Measurements from ENCODE around the gene E2F6. TPM values are rescaled to one million over a fixed set of nuclear protein-coding genes. Genes with fewer than 3 reads are reported as not detected.

E2F6 gene
- total RNA-seq, 1 donor from 2014 or later = 12.0 TPM

GRCh38 chr2:11396021-11396420 lies 69.9 kb downstream of the E2F6 start:
- intact Hi-C loops (cut with micrococcal nuclease) = no loop called here

- intact Hi-C loops (cut with micrococcal nuclease) = no loop called here
Observed at GRCh38 chr2:11395389-11395788, 70.6 kb downstream of the E2F6 start.

Other genes starting within 250 kb of the E2F6 start
- gene ROCK2, start 121.5 kb downstream of the E2F6 start, total RNA-seq = 18.8 and 19.3 TPM in 2 replicates
- gene GREB1, start 67.9 kb upstream of the E2F6 start, total RNA-seq = 0.12 and 0.27 TPM in 2 replicates
- gene NTSR2, start 204.0 kb upstream of the E2F6 start, total RNA-seq = not detected in 2 replicates

All from T-helper 1 cell treated with Interleukin-12 subunit alpha and Interleukin-12 subunit beta and Interleukin-4 antibody, amounts not matched to agents 30 ng/mL and 1 ng/mL, for 36 hours (primary cell).